Measurements from ENCODE around the gene CDC14B.
"Not testable (repeated sequence)": the region's sequence is repeated elsewhere in the genome, so short reads cannot be mapped to it uniquely, and the experiment has no call there.

Gene CDC14B

DNA sequence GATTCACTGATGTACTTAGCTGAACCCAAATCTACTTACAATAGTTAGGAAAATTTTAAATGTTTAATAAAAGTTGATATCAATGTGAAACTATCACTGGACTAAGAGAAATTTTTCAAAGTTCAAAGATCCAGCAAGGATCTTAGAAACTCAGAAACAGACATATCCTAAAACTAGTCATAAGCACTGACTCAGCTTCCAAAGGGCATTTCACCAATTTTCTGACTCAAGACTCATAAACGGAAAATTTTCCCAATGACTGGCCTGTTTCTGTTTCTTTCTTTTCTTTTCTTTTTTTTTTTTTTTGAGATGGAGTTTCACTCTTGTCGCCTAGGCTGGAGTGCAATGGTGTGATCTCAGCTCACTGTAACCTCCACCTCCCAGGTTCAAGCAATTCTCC, 66.6 kb downstream of the CDC14B start:
- Histone ChIP-seq H3K36me3 (ENCODE audit: low read length) (no peaks in the 10 kb centered on the region), H3K9me3 (ENCODE audit: insufficient read depth, low read length) (no peaks in the 10 kb centered on the region), H3K4me3 (ENCODE audit: insufficient read depth, low read length, poor library complexity, severe bottlenecking) (no peak overlapping the region), H3K9ac (ENCODE audit: low read length) (no peak overlapping the region), H2AFZ (ENCODE audit: low read depth, low read length, severe bottlenecking) (no peak overlapping the region), H4K20me1 (ENCODE audit: low read depth, low read length) (no peaks in the 10 kb centered on the region), H3K4me2 (ENCODE audit: low read depth, low read length, poor library complexity, severe bottlenecking) (no peak overlapping the region), H3K9me2 (replicated peaks; ENCODE audit: insufficient read depth, low read length) (no peaks in the 10 kb centered on the region), H3K79me2 (ENCODE audit: insufficient read depth, low read length) (no peaks in the 10 kb centered on the region), H3F3A (ENCODE audit: insufficient read depth) (no peaks in the 10 kb centered on the region), H3K27ac (ENCODE audit: low read depth, low read length) (no peak overlapping the region), H3K27me3 (ENCODE audit: low read length) (no peaks in the 10 kb centered on the region)
- no peak for TF ChIP-seq EZH2phosphoT487 (conservative IDR thresholded peaks at IDR 0.05; ENCODE audit: low read length)
- TF ChIP-seq, protein P1, sequence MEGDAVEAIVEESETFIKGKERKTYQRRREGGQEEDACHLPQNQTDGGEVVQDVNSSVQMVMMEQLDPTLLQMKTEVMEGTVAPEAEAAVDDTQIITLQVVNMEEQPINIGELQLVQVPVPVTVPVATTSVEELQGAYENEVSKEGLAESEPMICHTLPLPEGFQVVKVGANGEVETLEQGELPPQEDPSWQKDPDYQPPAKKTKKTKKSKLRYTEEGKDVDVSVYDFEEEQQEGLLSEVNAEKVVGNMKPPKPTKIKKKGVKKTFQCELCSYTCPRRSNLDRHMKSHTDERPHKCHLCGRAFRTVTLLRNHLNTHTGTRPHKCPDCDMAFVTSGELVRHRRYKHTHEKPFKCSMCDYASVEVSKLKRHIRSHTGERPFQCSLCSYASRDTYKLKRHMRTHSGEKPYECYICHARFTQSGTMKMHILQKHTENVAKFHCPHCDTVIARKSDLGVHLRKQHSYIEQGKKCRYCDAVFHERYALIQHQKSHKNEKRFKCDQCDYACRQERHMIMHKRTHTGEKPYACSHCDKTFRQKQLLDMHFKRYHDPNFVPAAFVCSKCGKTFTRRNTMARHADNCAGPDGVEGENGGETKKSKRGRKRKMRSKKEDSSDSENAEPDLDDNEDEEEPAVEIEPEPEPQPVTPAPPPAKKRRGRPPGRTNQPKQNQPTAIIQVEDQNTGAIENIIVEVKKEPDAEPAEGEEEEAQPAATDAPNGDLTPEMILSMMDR (IDR thresholded peaks at IDR 0.05; ENCODE audit: insufficient read depth, low read length, poor library complexity, severe bottlenecking), result no peak

DNA sequence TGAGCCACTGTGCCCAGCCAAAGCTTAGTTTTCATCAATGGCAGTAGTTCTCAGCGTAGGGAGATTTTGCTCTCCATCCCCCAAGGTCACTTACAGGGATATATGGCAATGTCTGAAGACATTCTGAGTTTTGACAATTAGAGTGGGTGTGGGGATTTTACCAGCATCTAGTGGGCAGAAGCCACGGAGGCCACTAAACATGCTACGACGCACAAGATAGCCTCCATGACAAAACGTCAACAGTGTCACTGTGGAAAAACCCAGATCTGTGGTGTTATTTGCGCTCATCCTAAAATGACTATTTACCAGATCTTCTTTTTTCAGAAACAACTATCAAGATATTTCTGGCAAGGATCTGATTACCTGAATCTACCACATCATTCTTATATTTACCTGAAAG, 68.2 kb downstream of the CDC14B start:
- Histone ChIP-seq H3K27me3 (ENCODE audit: low read length) (no peaks in the 10 kb centered on the region), H3F3A (ENCODE audit: insufficient read depth) (no peaks in the 10 kb centered on the region), H3K9ac (ENCODE audit: low read length) (no peak overlapping the region), H3K36me3 (ENCODE audit: low read length) (no peaks in the 10 kb centered on the region), H3K79me2 (ENCODE audit: insufficient read depth, low read length) (no peaks in the 10 kb centered on the region), H4K20me1 (ENCODE audit: low read depth, low read length) (no peaks in the 10 kb centered on the region), H3K4me3 (ENCODE audit: insufficient read depth, low read length, poor library complexity, severe bottlenecking) (no peak overlapping the region), H2AFZ (ENCODE audit: low read depth, low read length, severe bottlenecking) (no peak overlapping the region), H3K4me2 (ENCODE audit: low read depth, low read length, poor library complexity, severe bottlenecking) (no peak overlapping the region), H3K9me3 (ENCODE audit: insufficient read depth, low read length) (no peaks in the 10 kb centered on the region), H3K27ac (ENCODE audit: low read depth, low read length) (no peak overlapping the region), H3K9me2 (replicated peaks; ENCODE audit: insufficient read depth, low read length) (no peaks in the 10 kb centered on the region)
- TF ChIP-seq, protein P1 (IDR thresholded peaks at IDR 0.05; ENCODE audit: insufficient read depth, low read length, poor library complexity, severe bottlenecking), result no peak
- no peak for TF ChIP-seq EZH2phosphoT487 (conservative IDR thresholded peaks at IDR 0.05; ENCODE audit: low read length)

DNA sequence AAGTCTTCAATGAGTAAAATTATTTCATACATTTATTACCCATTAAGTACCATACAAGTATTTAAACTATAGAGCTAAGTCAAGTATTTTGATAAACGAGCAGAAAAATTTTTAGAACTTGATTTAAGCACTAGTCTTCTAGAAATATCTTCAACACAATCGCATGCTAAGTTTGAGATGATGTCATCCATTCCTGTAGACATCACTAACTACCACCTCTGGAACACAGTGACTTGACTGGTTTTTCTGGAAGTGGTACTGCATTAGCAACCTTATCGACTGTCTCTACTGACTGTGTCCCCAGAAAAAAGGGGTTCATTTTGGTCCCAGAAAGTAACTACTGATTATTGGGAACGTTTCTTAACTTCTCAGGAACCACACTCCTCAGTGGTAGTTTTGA, 69.0 kb downstream of the CDC14B start:
- Histone ChIP-seq H3K9ac (ENCODE audit: low read length) (no peak overlapping the region), H3K9me3 (ENCODE audit: insufficient read depth, low read length) (no peaks in the 10 kb centered on the region), H3K4me3 (ENCODE audit: insufficient read depth, low read length, poor library complexity, severe bottlenecking) (no peak overlapping the region), H3K79me2 (ENCODE audit: insufficient read depth, low read length) (no peaks in the 10 kb centered on the region), H2AFZ (ENCODE audit: low read depth, low read length, severe bottlenecking) (no peak overlapping the region), H3F3A (ENCODE audit: insufficient read depth) (no peaks in the 10 kb centered on the region), H3K27me3 (ENCODE audit: low read length) (no peaks in the 10 kb centered on the region), H3K9me2 (replicated peaks; ENCODE audit: insufficient read depth, low read length) (no peaks in the 10 kb centered on the region), H3K36me3 (ENCODE audit: low read length) (no peaks in the 10 kb centered on the region), H3K27ac (ENCODE audit: low read depth, low read length) (no peak overlapping the region), H3K4me2 (ENCODE audit: low read depth, low read length, poor library complexity, severe bottlenecking) (no peak overlapping the region), H4K20me1 (ENCODE audit: low read depth, low read length) (no peaks in the 10 kb centered on the region)
- TF ChIP-seq, protein P1 (IDR thresholded peaks at IDR 0.05; ENCODE audit: insufficient read depth, low read length, poor library complexity, severe bottlenecking), result no peak
- no peak for TF ChIP-seq EZH2phosphoT487 (conservative IDR thresholded peaks at IDR 0.05; ENCODE audit: low read length)

DNA sequence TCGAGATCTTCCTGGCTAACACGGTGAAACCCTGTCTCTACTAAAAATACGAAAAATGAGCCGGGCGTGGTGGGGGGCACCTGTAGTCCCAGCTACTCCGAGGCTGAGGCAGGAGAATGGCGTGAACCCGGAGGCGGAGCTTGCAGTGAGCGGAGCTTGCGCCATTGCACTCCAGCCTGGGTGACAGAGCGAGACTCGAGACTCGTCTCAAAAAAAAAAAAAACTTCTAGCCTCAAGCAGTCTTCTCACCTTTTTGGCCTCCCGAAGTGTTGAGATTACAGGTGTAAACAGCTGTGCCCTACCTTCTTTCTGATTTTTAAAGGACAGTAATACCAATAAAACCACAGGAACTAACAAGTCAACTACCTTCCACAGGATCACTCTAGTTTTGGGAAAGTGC, 76.5 kb downstream of the CDC14B start:
- not testable (repeated sequence) for H3K79me2 ChIP-seq (ENCODE audit: insufficient read depth, low read length); H3K9ac ChIP-seq (ENCODE audit: low read length); H3K27ac ChIP-seq (ENCODE audit: low read depth, low read length); H3K4me3 ChIP-seq (ENCODE audit: insufficient read depth, low read length, poor library complexity, severe bottlenecking); H2AFZ ChIP-seq (ENCODE audit: low read depth, low read length, severe bottlenecking); H3K9me3 ChIP-seq (ENCODE audit: insufficient read depth, low read length); H3F3A ChIP-seq (ENCODE audit: insufficient read depth); H3K4me2 ChIP-seq (ENCODE audit: low read depth, low read length, poor library complexity, severe bottlenecking); H3K9me2 ChIP-seq (replicated peaks; ENCODE audit: insufficient read depth, low read length); H3K27me3 ChIP-seq (ENCODE audit: low read length); H4K20me1 ChIP-seq (ENCODE audit: low read depth, low read length); H3K36me3 ChIP-seq (ENCODE audit: low read length)
